Measurements from ENCODE around the gene SLC27A3.
A peak's percentile ranks its signal among the peaks of the same experiment; 100 is the strongest.
"Not testable (repeated sequence)": the region's sequence is repeated elsewhere in the genome, so short reads cannot be mapped to it uniquely, and the experiment has no call there.

The SLC27A3 gene

GRCh38 chr1:153780551-153780950 is 5.3 kb downstream of the SLC27A3 start:
- DNase-seq (ENCODE audit: low spot score): no peak

GRCh38 chr1:153782648-153783047 is 7.4 kb downstream of the SLC27A3 start:
- not testable (repeated sequence) for DNase-seq (ENCODE audit: low spot score)

- DNase-seq (ENCODE audit: low spot score): peak; percentile 93
Observed at GRCh38 chr1:153783233-153784190, 8.3 kb downstream of the SLC27A3 start.

- DNase-seq (ENCODE audit: low spot score): no peak
Observed at GRCh38 chr1:153786038-153786790, 11.0 kb downstream of the SLC27A3 start.

- DNase-seq (ENCODE audit: low spot score): no peak
Observed at GRCh38 chr1:153789478-153790034, 14.3 kb downstream of the SLC27A3 start.

GRCh38 chr1:153790313-153790965 is 15.2 kb downstream of the SLC27A3 start:
- peak; percentile 86 for DNase-seq (ENCODE audit: low spot score)

GRCh38 chr1:153790966-153791647 is 15.9 kb downstream of the SLC27A3 start:
- DNase-seq (ENCODE audit: low spot score): peak; percentile 80

GRCh38 chr1:153791648-153792253 is 16.5 kb downstream of the SLC27A3 start:
- no peak for DNase-seq (ENCODE audit: low spot score)

- no peak for DNase-seq (ENCODE audit: low spot score)
Observed at GRCh38 chr1:153792631-153793041, 17.4 kb downstream of the SLC27A3 start.

- DNase-seq (ENCODE audit: low spot score): no peak
Observed at GRCh38 chr1:153793261-153793972, 18.2 kb downstream of the SLC27A3 start.

GRCh38 chr1:153793973-153794615 is 18.9 kb downstream of the SLC27A3 start:
- DNase-seq (ENCODE audit: low spot score): no peak

GRCh38 chr1:153794624-153795329 is 19.6 kb downstream of the SLC27A3 start:
- no peak for DNase-seq (ENCODE audit: low spot score)

- no peak for DNase-seq (ENCODE audit: low spot score)
Observed at GRCh38 chr1:153795330-153795837, 20.2 kb downstream of the SLC27A3 start.

GRCh38 chr1:153795934-153796785 is 21.0 kb downstream of the SLC27A3 start:
- DNase-seq (ENCODE audit: low spot score): no peak

- DNase-seq (ENCODE audit: low spot score): peak; percentile 74
Observed at GRCh38 chr1:153796786-153797659, 21.8 kb downstream of the SLC27A3 start.

- DNase-seq (ENCODE audit: low spot score): no peak
Observed at GRCh38 chr1:153798468-153798780, 23.2 kb downstream of the SLC27A3 start.

GRCh38 chr1:153799016-153799415 is 23.8 kb downstream of the SLC27A3 start:
- DNase-seq (ENCODE audit: low spot score): no peak
